Neural crest cell (in vitro differentiated cells): ENCODE results near the gene TBRG4. TPM values are rescaled to one million over a fixed set of nuclear protein-coding genes. Genes with fewer than 3 reads are reported as not detected.

Experiments
- DNase-seq: peaks from one replicate; pipeline ENCODE4 v3.0.0; 2021; ENCODE audit warnings: low read depth, mixed read lengths, low spot score
- H3K27ac Mint-ChIP-seq: one replicate; pipeline ENCODE4 v1.8.0; 2021; ENCODE audit warnings: mild to moderate bottlenecking, mixed read lengths; ENCODE audit not compliant: unreplicated experiment
- H3K27me3 Mint-ChIP-seq: 2 replicates; pipeline ENCODE4 v1.8.0; 2021; ENCODE audit warnings: low read depth, mild to moderate bottlenecking, mixed read lengths
- H3K36me3 Mint-ChIP-seq: 2 replicates; pipeline ENCODE4 v1.8.0; 2021; ENCODE audit warnings: low read depth, mild to moderate bottlenecking, mixed read lengths
- H3K4me1 Mint-ChIP-seq: 2 replicates; pipeline ENCODE4 v1.8.0; 2021; ENCODE audit warnings: mixed read lengths
- H3K4me3 Mint-ChIP-seq: one replicate; pipeline ENCODE4 v1.8.0; 2021; ENCODE audit warnings: mild to moderate bottlenecking, mixed read lengths
- H3K9me3 Mint-ChIP-seq: 2 replicates; pipeline ENCODE4 v1.8.0; 2021; ENCODE audit warnings: mixed read lengths
- CTCF ChIP-seq: fragments of 200-600 bp; sonication (generic); conservative IDR thresholded peaks from 2 replicates; pipeline ENCODE4 v1.5.0; 2021; ENCODE audit warnings: antibody characterized with exemption, mild to moderate bottlenecking
- total RNA-seq: library from RNA; stranded (reverse); gene quantifications from 2 replicates; pipeline ENCODE4 v1.2.1, GENCODE V29; 2021

TBRG4 gene
- total RNA-seq, 1 donor from 2014 or later: 104 TPM

GRCh38 chr7:45075871-45076796, 35.4 kb downstream of the TBRG4 start:
- H3K4me1 Mint-ChIP-seq: no peaks in the 10 kb centered on the region
- DNase-seq: no peak
- no peaks in the 10 kb centered on the region for H3K27me3 Mint-ChIP-seq
- no peak overlapping the region for H3K27ac Mint-ChIP-seq
- H3K9me3 Mint-ChIP-seq: no peaks in the 10 kb centered on the region
- no peak overlapping the region for H3K4me3 Mint-ChIP-seq
- H3K36me3 Mint-ChIP-seq: peaks cover 6% of the 10 kb centered on the region
- TF ChIP-seq CTCF: no peak

- Mint-ChIP-seq H3K27ac (no peak overlapping the region), H3K9me3 (no peaks in the 10 kb centered on the region), H3K4me1 (no peaks in the 10 kb centered on the region), H3K36me3 (peaks cover 6% of the 10 kb centered on the region), H3K4me3 (no peak overlapping the region), H3K27me3 (no peaks in the 10 kb centered on the region)
- TF ChIP-seq CTCF: no peak
- no peak for DNase-seq
Measured at GRCh38 chr7:45075355-45075644, 36.2 kb downstream of the TBRG4 start.

GRCh38 chr7:45074528-45075354, 36.8 kb downstream of the TBRG4 start:
- H3K4me1 Mint-ChIP-seq: no peaks in the 10 kb centered on the region
- H3K9me3 Mint-ChIP-seq: no peaks in the 10 kb centered on the region
- no peak for TF ChIP-seq CTCF
- no peak overlapping the region for H3K27ac Mint-ChIP-seq
- H3K36me3 Mint-ChIP-seq: peaks cover 6% of the 10 kb centered on the region
- DNase-seq: no peak
- H3K4me3 Mint-ChIP-seq: no peak overlapping the region
- H3K27me3 Mint-ChIP-seq: no peaks in the 10 kb centered on the region

GRCh38 chr7:45073786-45074527, 37.5 kb downstream of the TBRG4 start:
- Mint-ChIP-seq H3K27ac (peak overlapping the region; percentile 27), H3K4me3 (no peak overlapping the region), H3K4me1 (no peaks in the 10 kb centered on the region), H3K27me3 (no peaks in the 10 kb centered on the region), H3K9me3 (no peaks in the 10 kb centered on the region), H3K36me3 (peaks cover 6% of the 10 kb centered on the region)
- no peak for TF ChIP-seq CTCF
- no peak for DNase-seq

- no peak for DNase-seq
- Mint-ChIP-seq H3K27ac (no peak overlapping the region), H3K27me3 (no peaks in the 10 kb centered on the region), H3K4me3 (no peak overlapping the region), H3K9me3 (no peaks in the 10 kb centered on the region), H3K4me1 (no peaks in the 10 kb centered on the region), H3K36me3 (peaks cover 3% of the 10 kb centered on the region)
- no peak for TF ChIP-seq CTCF
Measured at GRCh38 chr7:45073031-45073785, 38.3 kb downstream of the TBRG4 start.
